ENCODE data around the gene XPC.

GRCh38 chr3:14147066-14147435 is 31.4 kb downstream of the XPC start:
- TF ChIP-seq, protein P1, sequence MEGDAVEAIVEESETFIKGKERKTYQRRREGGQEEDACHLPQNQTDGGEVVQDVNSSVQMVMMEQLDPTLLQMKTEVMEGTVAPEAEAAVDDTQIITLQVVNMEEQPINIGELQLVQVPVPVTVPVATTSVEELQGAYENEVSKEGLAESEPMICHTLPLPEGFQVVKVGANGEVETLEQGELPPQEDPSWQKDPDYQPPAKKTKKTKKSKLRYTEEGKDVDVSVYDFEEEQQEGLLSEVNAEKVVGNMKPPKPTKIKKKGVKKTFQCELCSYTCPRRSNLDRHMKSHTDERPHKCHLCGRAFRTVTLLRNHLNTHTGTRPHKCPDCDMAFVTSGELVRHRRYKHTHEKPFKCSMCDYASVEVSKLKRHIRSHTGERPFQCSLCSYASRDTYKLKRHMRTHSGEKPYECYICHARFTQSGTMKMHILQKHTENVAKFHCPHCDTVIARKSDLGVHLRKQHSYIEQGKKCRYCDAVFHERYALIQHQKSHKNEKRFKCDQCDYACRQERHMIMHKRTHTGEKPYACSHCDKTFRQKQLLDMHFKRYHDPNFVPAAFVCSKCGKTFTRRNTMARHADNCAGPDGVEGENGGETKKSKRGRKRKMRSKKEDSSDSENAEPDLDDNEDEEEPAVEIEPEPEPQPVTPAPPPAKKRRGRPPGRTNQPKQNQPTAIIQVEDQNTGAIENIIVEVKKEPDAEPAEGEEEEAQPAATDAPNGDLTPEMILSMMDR (conservative IDR thresholded peaks at IDR 0.05), result no peak
- TF ChIP-seq ZFX (IDR thresholded peaks at IDR 0.05), result no peak

Data from C4-2B (cell line).